ENCODE data around the gene AMBN.

AMBN gene

DNA sequence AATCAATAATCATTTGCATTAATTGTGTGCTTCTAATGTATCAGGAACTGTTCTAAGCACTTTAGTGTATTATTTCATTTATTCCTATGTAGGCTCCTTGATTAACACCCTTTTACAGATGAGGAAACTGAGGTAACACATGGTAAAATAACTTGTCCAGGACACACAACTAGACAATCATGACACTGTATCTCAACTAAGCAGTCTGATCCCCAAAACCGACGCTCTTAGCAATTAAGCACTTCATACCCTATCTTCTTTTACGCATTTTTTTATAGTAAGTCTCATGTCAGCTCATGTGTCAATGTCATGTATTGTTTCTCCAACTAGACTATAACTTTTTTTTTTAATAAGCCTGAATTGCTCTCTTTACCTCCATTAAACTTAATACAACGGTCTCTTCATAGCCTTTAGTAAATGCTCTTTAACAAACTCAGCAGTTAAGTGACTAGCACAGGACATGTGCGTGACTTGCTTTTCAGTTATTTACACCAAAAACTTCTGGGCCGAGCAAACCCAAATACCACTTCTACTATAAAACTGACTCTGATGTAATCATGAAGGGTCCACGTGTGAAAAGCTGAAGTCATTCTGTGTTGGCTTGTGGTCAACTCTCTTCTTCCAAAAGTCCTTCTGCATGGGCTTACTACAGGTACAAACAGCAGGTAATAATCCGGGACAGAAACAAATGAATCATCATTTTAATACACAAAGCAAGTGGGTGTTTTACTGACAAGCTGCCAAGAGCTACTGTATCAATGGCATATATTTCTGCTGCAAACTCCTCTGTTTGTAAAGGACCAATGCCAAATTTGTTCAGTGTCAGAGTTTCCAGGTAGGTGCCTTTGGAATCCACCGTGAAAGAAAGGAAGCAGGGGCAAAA is 7.9 kb upstream of the AMBN start (continued):
- no peak for TF ChIP-seq ZNF114 (tag by site-specific recombination; IDR thresholded peaks at IDR 0.05)
- peak; percentile 55; the same call in 1 of the 2 replicates for TF ChIP-seq SCRT2 (tag by site-specific recombination; IDR thresholded peaks at IDR 0.05)
- TF ChIP-seq ZNF558 (tag by site-specific recombination; IDR thresholded peaks at IDR 0.05): peak; percentile 37; the same call in 1 of the 2 replicates
- 0 out of 2 replicates have a peak, but pooled peaks have one; percentile 71 for TF ChIP-seq BCL11A (tag by site-specific recombination; IDR thresholded peaks at IDR 0.05; ENCODE audit: low read depth)
- TF ChIP-seq ZNF747 (tag by site-specific recombination; IDR thresholded peaks at IDR 0.05): no peak
- TF ChIP-seq ZXDB (tag by site-specific recombination; IDR thresholded peaks at IDR 0.05): peak; percentile 56; the same call in 1 of the 2 replicates
- TF ChIP-seq PRDM10 (tag by site-specific recombination; IDR thresholded peaks at IDR 0.05): peak; percentile 46
- peak; percentile 45; the same call in 1 of the 2 replicates for TF ChIP-seq ZNF600 (tag by site-specific recombination; IDR thresholded peaks at IDR 0.05)
- TF ChIP-seq ZNF561 (tag by site-specific recombination; IDR thresholded peaks at IDR 0.05; ENCODE audit: borderline replicate concordance): peak; percentile 40; the same call in 1 of the 2 replicates
- TF ChIP-seq, protein P1, sequence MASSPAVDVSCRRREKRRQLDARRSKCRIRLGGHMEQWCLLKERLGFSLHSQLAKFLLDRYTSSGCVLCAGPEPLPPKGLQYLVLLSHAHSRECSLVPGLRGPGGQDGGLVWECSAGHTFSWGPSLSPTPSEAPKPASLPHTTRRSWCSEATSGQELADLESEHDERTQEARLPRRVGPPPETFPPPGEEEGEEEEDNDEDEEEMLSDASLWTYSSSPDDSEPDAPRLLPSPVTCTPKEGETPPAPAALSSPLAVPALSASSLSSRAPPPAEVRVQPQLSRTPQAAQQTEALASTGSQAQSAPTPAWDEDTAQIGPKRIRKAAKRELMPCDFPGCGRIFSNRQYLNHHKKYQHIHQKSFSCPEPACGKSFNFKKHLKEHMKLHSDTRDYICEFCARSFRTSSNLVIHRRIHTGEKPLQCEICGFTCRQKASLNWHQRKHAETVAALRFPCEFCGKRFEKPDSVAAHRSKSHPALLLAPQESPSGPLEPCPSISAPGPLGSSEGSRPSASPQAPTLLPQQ (tag by site-specific recombination; IDR thresholded peaks at IDR 0.05): peak; percentile 22; the same call in 1 of the 2 replicates
- no peak for TF ChIP-seq ZNF707 (tag by site-specific recombination; IDR thresholded peaks at IDR 0.05)
- TF ChIP-seq, protein P2, sequence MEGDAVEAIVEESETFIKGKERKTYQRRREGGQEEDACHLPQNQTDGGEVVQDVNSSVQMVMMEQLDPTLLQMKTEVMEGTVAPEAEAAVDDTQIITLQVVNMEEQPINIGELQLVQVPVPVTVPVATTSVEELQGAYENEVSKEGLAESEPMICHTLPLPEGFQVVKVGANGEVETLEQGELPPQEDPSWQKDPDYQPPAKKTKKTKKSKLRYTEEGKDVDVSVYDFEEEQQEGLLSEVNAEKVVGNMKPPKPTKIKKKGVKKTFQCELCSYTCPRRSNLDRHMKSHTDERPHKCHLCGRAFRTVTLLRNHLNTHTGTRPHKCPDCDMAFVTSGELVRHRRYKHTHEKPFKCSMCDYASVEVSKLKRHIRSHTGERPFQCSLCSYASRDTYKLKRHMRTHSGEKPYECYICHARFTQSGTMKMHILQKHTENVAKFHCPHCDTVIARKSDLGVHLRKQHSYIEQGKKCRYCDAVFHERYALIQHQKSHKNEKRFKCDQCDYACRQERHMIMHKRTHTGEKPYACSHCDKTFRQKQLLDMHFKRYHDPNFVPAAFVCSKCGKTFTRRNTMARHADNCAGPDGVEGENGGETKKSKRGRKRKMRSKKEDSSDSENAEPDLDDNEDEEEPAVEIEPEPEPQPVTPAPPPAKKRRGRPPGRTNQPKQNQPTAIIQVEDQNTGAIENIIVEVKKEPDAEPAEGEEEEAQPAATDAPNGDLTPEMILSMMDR (tag by site-specific recombination; IDR thresholded peaks at IDR 0.05): no peak
- TF ChIP-seq ZNF169 (tag by site-specific recombination; IDR thresholded peaks at IDR 0.05): no peak
- no peak for TF ChIP-seq MEIS1 (CRISPR knock-in tag; IDR thresholded peaks at IDR 0.05; ENCODE audit: borderline replicate concordance)
- TF ChIP-seq INSM2 (tag by site-specific recombination; IDR thresholded peaks at IDR 0.05): 0 out of 2 replicates have a peak, but pooled peaks have one; percentile 38
- no peak for TF ChIP-seq KLF10 (tag by site-specific recombination; IDR thresholded peaks at IDR 0.05)
- TF ChIP-seq ZNF391 (tag by site-specific recombination; IDR thresholded peaks at IDR 0.05; ENCODE audit: borderline replicate concordance, low read depth): no peak
- peak; percentile 50; the same call in 1 of the 2 replicates for TF ChIP-seq ZNF10 (tag by site-specific recombination; IDR thresholded peaks at IDR 0.05)
- peak; percentile 82; the same call in 1 of the 2 replicates for TF ChIP-seq ZNF664 (tag by site-specific recombination; IDR thresholded peaks at IDR 0.05)
- TF ChIP-seq ZNF394 (tag by site-specific recombination; IDR thresholded peaks at IDR 0.05; ENCODE audit: borderline replicate concordance): peak; percentile 40; the same call in 1 of the 2 replicates
- 0 out of 2 replicates have a peak, but pooled peaks have one; percentile 43 for TF ChIP-seq ZEB2 (tag by site-specific recombination; IDR thresholded peaks at IDR 0.05)
- peak; percentile 61 for TF ChIP-seq IKZF3 (tag by site-specific recombination; IDR thresholded peaks at IDR 0.05)
- no peak for TF ChIP-seq ZNF48 (tag by site-specific recombination; IDR thresholded peaks at IDR 0.05)
- TF ChIP-seq ZNF366 (tag by site-specific recombination; conservative IDR thresholded peaks at IDR 0.05): peak; percentile 95
- TF ChIP-seq ZNF639 (tag by site-specific recombination; IDR thresholded peaks at IDR 0.05): peak; percentile 60; the same call in 1 of the 2 replicates
- no peak for TF ChIP-seq ZNF416 (tag by site-specific recombination; IDR thresholded peaks at IDR 0.05)
- peak; percentile 87 for TF ChIP-seq ZNF629 (tag by site-specific recombination; IDR thresholded peaks at IDR 0.05)
- TF ChIP-seq ATF2 (tag by site-specific recombination; IDR thresholded peaks at IDR 0.05; ENCODE audit: low read depth): no peak
